Measurements from ENCODE around the gene SSBP4.

Gene SSBP4

GRCh38 chr19:18474366-18474887, 55.2 kb downstream of the SSBP4 start:
- Histone ChIP-seq H3K4me3 (ENCODE audit: low read depth, low read length) (no peak overlapping the region), H3K4me1 (no peaks in the 10 kb centered on the region), H3K79me2 (peaks cover 78% of the 10 kb centered on the region), H3K4me2 (ENCODE audit: low read length) (no peak overlapping the region), H3K9me3 (ENCODE audit: control insufficient read depth, low read length) (no peaks in the 10 kb centered on the region), H2AFZ (no peak overlapping the region), H3K27me3 (ENCODE audit: control insufficient read depth, insufficient read depth, low read length) (no peaks in the 10 kb centered on the region), H3K36me3 (ENCODE audit: control insufficient read depth, insufficient read depth, low read length) (no peaks in the 10 kb centered on the region), H3K27ac (no peak overlapping the region), H3K9ac (no peak overlapping the region)
- TF ChIP-seq CTCF (IDR thresholded peaks at IDR 0.05): no peak

GRCh38 chr19:18475004-18475453, 55.8 kb downstream of the SSBP4 start:
- H3K36me3 ChIP-seq (ENCODE audit: control insufficient read depth, insufficient read depth, low read length): no peaks in the 10 kb centered on the region
- H3K9me3 ChIP-seq (ENCODE audit: control insufficient read depth, low read length): no peaks in the 10 kb centered on the region
- H2AFZ ChIP-seq: no peak overlapping the region
- H3K27me3 ChIP-seq (ENCODE audit: control insufficient read depth, insufficient read depth, low read length): no peaks in the 10 kb centered on the region
- no peak overlapping the region for H3K27ac ChIP-seq
- H3K9ac ChIP-seq: no peak overlapping the region
- no peak overlapping the region for H3K4me3 ChIP-seq (ENCODE audit: low read depth, low read length)
- TF ChIP-seq CTCF (IDR thresholded peaks at IDR 0.05): no peak
- peaks cover 5% of the 10 kb centered on the region for H3K4me1 ChIP-seq
- peaks cover 76% of the 10 kb centered on the region for H3K79me2 ChIP-seq
- H3K4me2 ChIP-seq (ENCODE audit: low read length): no peak overlapping the region

- peaks cover 13% of the 10 kb centered on the region for H3K4me1 ChIP-seq
- no peak overlapping the region for H3K4me2 ChIP-seq (ENCODE audit: low read length)
- H3K9ac ChIP-seq: no peak overlapping the region
- no peaks in the 10 kb centered on the region for H3K27me3 ChIP-seq (ENCODE audit: control insufficient read depth, insufficient read depth, low read length)
- peaks cover 75% of the 10 kb centered on the region for H3K79me2 ChIP-seq
- H3K36me3 ChIP-seq (ENCODE audit: control insufficient read depth, insufficient read depth, low read length): no peaks in the 10 kb centered on the region
- no peak overlapping the region for H3K27ac ChIP-seq
- TF ChIP-seq CTCF (IDR thresholded peaks at IDR 0.05): no peak
- no peaks in the 10 kb centered on the region for H3K9me3 ChIP-seq (ENCODE audit: control insufficient read depth, low read length)
- H3K4me3 ChIP-seq (ENCODE audit: low read depth, low read length): no peak overlapping the region
- H2AFZ ChIP-seq: no peak overlapping the region
These were observed 56.6 kb downstream of the SSBP4 start for GRCh38 chr19:18475762-18476331.

GRCh38 chr19:18476507-18477041, 57.4 kb downstream of the SSBP4 start:
- no peak overlapping the region for H3K27ac ChIP-seq
- H3K9ac ChIP-seq: no peak overlapping the region

More at GRCh38 chr19:18476507-18477041, 57.4 kb downstream of the SSBP4 start:
- H3K36me3 ChIP-seq (ENCODE audit: control insufficient read depth, insufficient read depth, low read length): no peaks in the 10 kb centered on the region
- H3K9me3 ChIP-seq (ENCODE audit: control insufficient read depth, low read length): no peaks in the 10 kb centered on the region
- no peaks in the 10 kb centered on the region for H3K27me3 ChIP-seq (ENCODE audit: control insufficient read depth, insufficient read depth, low read length)
- no peak overlapping the region for H3K4me3 ChIP-seq (ENCODE audit: low read depth, low read length)
- H2AFZ ChIP-seq: no peak overlapping the region
- no peak for TF ChIP-seq CTCF (IDR thresholded peaks at IDR 0.05)
- H3K79me2 ChIP-seq: peaks cover 76% of the 10 kb centered on the region
- H3K4me2 ChIP-seq (ENCODE audit: low read length): no peak overlapping the region
- H3K4me1 ChIP-seq: peaks cover 13% of the 10 kb centered on the region

All from parathyroid adenoma (tissue), 2 donors.